Measurements from ENCODE around the gene CARD9.
"Not testable (repeated sequence)": the region's sequence is repeated elsewhere in the genome, so short reads cannot be mapped to it uniquely, and the experiment has no call there.

The CARD9 gene

GRCh38 chr9:136409557-136410455 is 36.3 kb upstream of the CARD9 start:
- Mint-ChIP-seq H3K36me3 (ENCODE audit: low read depth) (peaks cover 47% of the 10 kb centered on the region), H3K27me3 (ENCODE audit: low read depth, poor library complexity) (peaks cover 5% of the 10 kb centered on the region), H3K9me3 (no peaks in the 10 kb centered on the region), H3K27ac (peak overlapping the region; percentile 69), H3K4me3 (peak overlapping the region; percentile 97), H3K4me1 (peaks cover 38% of the 10 kb centered on the region)
- DNase-seq, result peak; percentile 36
- TF ChIP-seq, protein P1, sequence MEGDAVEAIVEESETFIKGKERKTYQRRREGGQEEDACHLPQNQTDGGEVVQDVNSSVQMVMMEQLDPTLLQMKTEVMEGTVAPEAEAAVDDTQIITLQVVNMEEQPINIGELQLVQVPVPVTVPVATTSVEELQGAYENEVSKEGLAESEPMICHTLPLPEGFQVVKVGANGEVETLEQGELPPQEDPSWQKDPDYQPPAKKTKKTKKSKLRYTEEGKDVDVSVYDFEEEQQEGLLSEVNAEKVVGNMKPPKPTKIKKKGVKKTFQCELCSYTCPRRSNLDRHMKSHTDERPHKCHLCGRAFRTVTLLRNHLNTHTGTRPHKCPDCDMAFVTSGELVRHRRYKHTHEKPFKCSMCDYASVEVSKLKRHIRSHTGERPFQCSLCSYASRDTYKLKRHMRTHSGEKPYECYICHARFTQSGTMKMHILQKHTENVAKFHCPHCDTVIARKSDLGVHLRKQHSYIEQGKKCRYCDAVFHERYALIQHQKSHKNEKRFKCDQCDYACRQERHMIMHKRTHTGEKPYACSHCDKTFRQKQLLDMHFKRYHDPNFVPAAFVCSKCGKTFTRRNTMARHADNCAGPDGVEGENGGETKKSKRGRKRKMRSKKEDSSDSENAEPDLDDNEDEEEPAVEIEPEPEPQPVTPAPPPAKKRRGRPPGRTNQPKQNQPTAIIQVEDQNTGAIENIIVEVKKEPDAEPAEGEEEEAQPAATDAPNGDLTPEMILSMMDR (IDR thresholded peaks at IDR 0.05), result no peak

DNA sequence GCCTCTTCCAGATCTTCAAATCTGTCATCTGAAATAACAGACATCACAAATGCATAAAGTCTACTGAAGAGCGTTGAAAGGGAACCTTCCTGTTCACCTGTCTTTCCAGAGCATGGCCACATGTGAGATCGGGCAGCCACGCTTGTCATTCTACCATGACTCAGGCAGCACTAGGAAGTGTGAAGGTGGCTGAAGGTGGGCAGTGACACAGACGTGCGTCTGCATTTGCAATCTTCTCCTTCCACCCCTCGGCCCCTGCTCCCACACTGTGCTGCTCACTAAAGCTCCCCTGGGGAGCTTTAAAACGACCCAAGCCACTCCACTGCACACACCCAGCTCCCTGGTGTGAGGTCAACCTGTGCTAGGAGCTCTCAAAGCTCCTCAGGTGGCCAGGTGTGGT is 34.4 kb upstream of the CARD9 start:
- no peak for DNase-seq
- Mint-ChIP-seq H3K27me3 (ENCODE audit: low read depth, poor library complexity) (peaks cover 5% of the 10 kb centered on the region), H3K36me3 (ENCODE audit: low read depth) (peaks cover 37% of the 10 kb centered on the region), H3K4me3 (peak overlapping the region; percentile 23), H3K9me3 (no peaks in the 10 kb centered on the region), H3K27ac (peak overlapping the region; percentile 25), H3K4me1 (peaks cover 38% of the 10 kb centered on the region)
- TF ChIP-seq, protein P1 (IDR thresholded peaks at IDR 0.05), result no peak

DNA sequence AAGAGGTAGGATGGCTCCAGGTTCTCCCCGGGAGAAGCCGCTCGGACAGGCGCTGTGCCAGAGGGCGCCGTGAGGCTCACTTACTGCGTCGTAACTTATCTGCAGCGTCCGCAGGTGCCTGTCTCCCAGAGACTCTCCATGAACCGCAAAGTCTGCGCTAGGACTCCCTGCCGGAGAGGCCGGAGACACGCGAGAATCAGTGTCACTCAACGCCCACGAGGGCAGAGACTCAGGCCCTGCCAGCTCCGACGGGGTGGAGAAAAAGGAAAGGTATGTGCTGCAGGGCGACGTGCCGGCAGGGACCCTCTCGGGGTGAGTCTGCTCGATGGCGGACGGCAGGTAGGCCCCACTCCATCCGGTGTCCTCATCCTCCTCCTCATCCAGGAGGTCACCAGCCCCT is 33.6 kb upstream of the CARD9 start:
- H3K9me3 Mint-ChIP-seq; H3K27me3 Mint-ChIP-seq (ENCODE audit: low read depth, poor library complexity); H3K4me3 Mint-ChIP-seq; DNase-seq: not testable (repeated sequence)
- Mint-ChIP-seq H3K4me1 (peaks cover 35% of the 10 kb centered on the region), H3K27ac (peak overlapping the region; percentile 61), H3K36me3 (ENCODE audit: low read depth) (peaks cover 39% of the 10 kb centered on the region)

- not testable (repeated sequence) for DNase-seq; H3K9me3 Mint-ChIP-seq; H3K27me3 Mint-ChIP-seq (ENCODE audit: low read depth, poor library complexity); H3K27ac Mint-ChIP-seq; H3K4me3 Mint-ChIP-seq
- Mint-ChIP-seq H3K4me1 (peaks cover 24% of the 10 kb centered on the region), H3K36me3 (ENCODE audit: low read depth) (peaks cover 43% of the 10 kb centered on the region)
Measured at GRCh38 chr9:136405904-136406303, 32.4 kb upstream of the CARD9 start.

GRCh38 chr9:136405481-136405880 is 32.0 kb upstream of the CARD9 start:
- Mint-ChIP-seq H3K27ac (no peak overlapping the region), H3K27me3 (ENCODE audit: low read depth, poor library complexity) (peaks cover 5% of the 10 kb centered on the region), H3K4me1 (peaks cover 23% of the 10 kb centered on the region), H3K9me3 (no peaks in the 10 kb centered on the region), H3K36me3 (ENCODE audit: low read depth) (peaks cover 43% of the 10 kb centered on the region), H3K4me3 (no peak overlapping the region)
- DNase-seq, result no peak
- TF ChIP-seq, protein P1 (IDR thresholded peaks at IDR 0.05), result no peak

DNA sequence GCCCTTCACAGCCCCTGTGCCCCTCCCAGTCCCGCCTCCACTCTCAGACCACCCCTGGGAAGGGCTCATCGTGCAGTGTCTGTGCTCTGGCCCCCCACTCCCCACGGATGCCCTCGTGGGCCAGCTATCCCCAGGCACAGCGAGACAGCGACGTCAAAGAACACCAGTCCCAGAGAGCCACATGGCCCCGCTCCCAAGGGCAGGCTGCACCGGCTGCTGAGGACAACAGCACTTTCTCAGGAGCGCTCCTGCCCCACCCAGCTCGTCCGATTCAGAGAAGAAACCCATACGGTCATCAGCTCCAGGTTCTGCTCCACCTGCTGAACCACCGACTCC is 31.3 kb upstream of the CARD9 start:
- peaks cover 43% of the 10 kb centered on the region for H3K36me3 Mint-ChIP-seq (ENCODE audit: low read depth)
- no peak overlapping the region for H3K4me3 Mint-ChIP-seq
- H3K9me3 Mint-ChIP-seq, result no peaks in the 10 kb centered on the region
- H3K4me1 Mint-ChIP-seq, result peaks cover 21% of the 10 kb centered on the region
- no peak for DNase-seq
- peak overlapping the region; percentile 94 for H3K27ac Mint-ChIP-seq
- TF ChIP-seq, protein P1 (IDR thresholded peaks at IDR 0.05), result no peak
- peaks cover 5% of the 10 kb centered on the region for H3K27me3 Mint-ChIP-seq (ENCODE audit: low read depth, poor library complexity)
